OCI-LY1 (cell line): ENCODE data around the gene CHST12.
"Not testable (repeated sequence)": the region's sequence is repeated elsewhere in the genome, so short reads cannot be mapped to it uniquely, and the experiment has no call there.

Experiments
- CTCF ChIP-seq: fragments of 200-600 bp; sonication (generic), shearing (Covaris generic); IDR thresholded peaks from 2 replicates; pipeline ENCODE4 v1.5.1; 2017; ENCODE audit warnings: mild to moderate bottlenecking, antibody characterized with exemption, low read length, moderate library complexity, mixed read lengths
- EZH2 ChIP-seq: fragments of 200-600 bp; sonication (generic), shearing (Covaris generic); IDR thresholded peaks from 2 replicates; pipeline ENCODE4 v1.8.0; 2017; ENCODE audit warnings: borderline replicate concordance, mixed run types, mild to moderate bottlenecking, antibody characterized with exemption, low read length, moderate library complexity, mixed read lengths

DNA sequence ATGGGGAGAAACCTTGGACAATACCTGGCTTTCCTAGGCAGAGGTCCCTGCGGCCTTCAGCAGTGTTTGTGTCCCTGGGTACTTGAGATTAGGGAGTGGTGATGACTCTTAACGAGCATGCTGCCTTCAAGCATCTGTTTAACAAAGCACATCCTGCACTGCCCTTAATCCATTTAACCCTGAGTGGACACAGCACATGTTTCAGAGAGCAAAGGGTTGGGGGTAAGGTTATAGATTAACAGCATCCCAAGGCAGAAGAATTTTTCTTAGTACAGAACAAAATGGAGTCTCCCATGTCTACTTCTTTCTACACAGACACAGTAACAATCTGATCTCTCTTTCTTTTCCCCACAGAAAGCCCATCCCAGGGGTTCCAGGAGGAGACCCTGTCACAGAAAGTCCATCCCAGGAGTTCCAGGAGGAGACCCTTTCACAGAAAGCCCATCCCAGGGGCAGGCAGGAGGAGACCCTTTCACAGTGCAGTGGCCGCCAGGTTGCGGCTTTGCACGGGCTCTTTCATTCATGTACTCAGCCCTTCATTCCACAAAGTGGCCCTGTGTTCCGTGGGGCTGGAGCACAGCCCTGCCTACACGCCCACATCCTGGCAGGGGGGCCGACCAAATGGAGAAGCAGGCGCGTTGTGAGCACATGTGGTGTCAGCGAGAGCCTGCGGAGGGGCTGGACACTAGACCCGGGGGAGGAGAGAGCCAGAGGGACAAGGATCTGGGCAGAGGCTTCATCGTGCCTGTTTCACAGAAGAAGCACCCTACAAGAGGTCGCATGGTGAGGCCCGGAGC lies 13.2 kb upstream of the CHST12 start:
- not testable (repeated sequence) for TF ChIP-seq CTCF, EZH2
